HG03108 (cell line): Measurements from ENCODE around the gene TTC4.

Source experiments
- ATAC-seq: cut with Tn5 transposase; IDR thresholded peaks from one replicate; pipeline ENCODE4 v1.9.1; 2021; ENCODE audit warnings: moderate library complexity; ENCODE audit not compliant: unreplicated experiment

TTC4 gene

GRCh38 chr1:54781023-54781723 is 65.5 kb downstream of the TTC4 start:
- ATAC-seq, result no peak

DNA sequence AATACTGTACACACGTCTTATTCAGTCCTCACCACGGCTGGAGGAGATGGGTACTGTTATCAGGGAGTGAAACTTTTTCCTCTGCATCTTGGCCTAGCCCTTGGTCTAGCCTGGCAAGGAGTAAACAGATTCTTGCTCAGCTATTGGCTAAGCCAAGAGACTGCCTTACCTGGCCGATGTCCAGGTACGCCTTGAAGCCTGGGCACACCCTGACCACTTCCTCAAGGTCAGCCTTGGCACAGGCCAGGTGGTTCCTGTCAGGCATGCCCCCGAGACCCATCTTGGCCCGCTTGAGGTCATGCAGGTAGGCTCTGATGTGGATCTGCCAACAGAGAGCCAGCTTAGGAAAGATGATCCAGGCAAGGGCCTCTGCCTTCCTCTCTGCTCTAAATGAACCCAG is 66.5 kb downstream of the TTC4 start:
- no peak for ATAC-seq

DNA sequence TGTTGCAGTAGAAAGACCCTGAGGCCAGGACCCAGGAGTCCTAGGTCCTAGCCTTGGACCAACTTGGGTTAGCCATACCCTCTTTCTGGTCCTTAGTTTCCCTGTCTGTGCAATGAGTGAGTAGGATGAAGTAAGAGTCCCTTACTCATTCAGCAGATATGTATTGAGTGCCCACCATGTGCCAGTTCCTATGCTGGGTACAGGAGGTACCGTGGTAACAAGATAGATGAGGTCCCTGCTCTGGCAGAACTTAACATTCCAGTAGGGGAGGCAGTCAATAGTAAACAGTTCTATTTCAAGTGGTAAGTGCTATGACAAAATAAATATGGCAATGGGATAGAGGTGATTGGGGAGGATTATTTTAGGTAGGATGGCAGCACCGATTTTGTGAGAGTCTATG is 66.9 kb downstream of the TTC4 start:
- no peak for ATAC-seq

DNA sequence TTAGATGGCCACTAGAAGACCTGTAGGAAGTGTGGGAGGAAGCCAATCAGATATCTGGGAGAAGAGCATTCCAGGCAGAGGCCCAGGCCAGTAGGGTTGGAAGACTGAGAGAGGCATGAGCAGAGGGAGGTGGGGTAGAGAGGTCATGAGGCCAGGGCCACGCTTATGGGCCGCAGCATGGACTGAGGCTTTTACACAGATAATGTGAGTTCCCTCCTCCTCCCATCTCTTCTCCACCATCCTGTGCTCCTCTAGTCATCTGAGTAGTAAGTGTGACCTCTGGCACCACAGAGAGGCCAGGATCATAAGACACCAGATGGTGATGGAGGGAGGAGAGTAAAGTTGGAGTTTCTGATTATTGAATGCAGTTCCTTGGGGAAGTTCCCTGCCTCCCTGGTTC is 68.4 kb downstream of the TTC4 start:
- ATAC-seq, result no peak

DNA sequence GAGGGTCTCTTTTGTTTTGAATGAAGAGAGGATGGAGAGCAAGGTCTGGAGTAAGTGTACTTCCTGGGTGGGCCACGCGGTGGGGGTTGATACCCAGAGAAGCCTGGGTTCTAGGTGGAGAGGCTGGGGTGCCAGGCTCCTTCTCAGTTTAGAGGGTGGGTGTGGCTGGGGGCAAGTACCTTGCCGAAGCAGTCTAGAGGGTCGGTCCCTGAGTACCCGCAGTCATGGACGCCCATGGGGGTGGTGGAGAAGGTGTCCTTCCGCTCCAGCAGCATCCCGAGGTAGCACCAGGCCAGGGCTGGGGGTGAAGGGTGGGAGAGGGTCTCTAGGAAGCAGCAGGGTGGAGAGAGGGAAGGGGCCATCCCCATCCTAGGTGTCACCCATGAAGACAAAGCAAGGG is 71.1 kb downstream of the TTC4 start:
- no peak for ATAC-seq

DNA sequence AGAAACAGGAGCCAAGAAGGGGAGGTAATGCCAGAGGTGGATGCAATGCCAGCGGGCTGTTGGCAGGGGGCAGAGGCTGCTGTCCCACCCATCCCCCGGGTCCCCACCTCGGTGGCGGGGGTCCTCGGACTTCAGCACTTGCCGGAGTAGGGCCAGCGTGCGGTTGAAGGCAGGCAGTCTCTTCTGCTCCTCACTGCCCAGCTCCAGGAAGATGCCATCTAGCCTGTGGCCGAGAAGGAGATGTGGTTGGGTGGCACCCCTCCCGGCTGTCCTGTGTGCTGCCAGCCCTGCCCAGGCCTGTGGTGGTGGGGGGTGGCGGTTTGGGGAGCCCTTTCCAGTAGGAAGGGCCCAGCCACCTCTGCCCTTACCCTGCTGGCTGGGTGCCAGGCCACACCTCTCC is 71.9 kb downstream of the TTC4 start:
- ATAC-seq, result no peak

DNA sequence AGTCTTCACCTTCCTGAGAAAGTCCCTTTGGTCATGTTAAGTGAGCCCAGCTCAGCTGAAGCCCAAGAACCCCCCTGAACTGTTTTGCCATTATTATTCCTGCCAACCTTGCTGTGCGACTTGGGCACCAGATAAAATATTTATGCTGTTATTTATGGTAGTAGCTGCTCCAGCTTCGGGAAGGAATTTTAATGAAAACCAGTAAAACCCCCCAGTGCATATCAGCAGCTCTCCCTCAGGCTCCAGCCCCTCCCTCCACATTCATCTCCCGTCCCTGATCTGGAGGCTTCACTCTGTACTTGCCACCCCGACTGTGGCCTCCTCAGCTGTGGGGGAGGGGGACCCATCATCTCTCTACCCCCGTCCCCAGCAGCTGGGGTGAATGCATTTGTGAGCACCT is 72.8 kb downstream of the TTC4 start:
- no peak for ATAC-seq

GRCh38 chr1:54791880-54792522 is 76.3 kb downstream of the TTC4 start:
- no peak for ATAC-seq
